Stimulated activated naive CD8-positive, alpha-beta T cell treated with anti-CD3 and anti-CD28 coated beads, Interleukin-15, amount 100 ng/mL, for 72 hours (primary cell): ENCODE results near the gene SRRM2.

ENCODE experiments used
- ATAC-seq: fragments of 150-1000 bp; cut with Tn5 transposase; 2 replicates; pipeline ENCODE4 v1.10.0; 2021; ENCODE audit warnings: mild to moderate bottlenecking, moderate library complexity
- DNase-seq, 2 donors: peaks; one replicate each; pipeline ENCODE4 v3.0.0; 2021 to 2022
- H3K27ac Mint-ChIP-seq, 2 donors: one replicate each; pipeline ENCODE4 v1.8.0; 2022; ENCODE audit warnings: mild to moderate bottlenecking in 2 of 2, mixed read lengths in 2 of 2, moderate library complexity in 2 of 2
- H3K27me3 Mint-ChIP-seq: one replicate; pipeline ENCODE4 v1.8.0; 2022; ENCODE audit warnings: mixed read lengths
- H3K4me1 Mint-ChIP-seq: one replicate; pipeline ENCODE4 v1.8.0; 2022; ENCODE audit warnings: mild to moderate bottlenecking, mixed read lengths
- H3K4me3 Mint-ChIP-seq, 2 donors: one replicate each; pipeline ENCODE4 v1.8.0; 2022; ENCODE audit warnings: mild to moderate bottlenecking in 2 of 2, mixed read lengths in 2 of 2, moderate library complexity in 1 of 2
- H3K9me3 Mint-ChIP-seq, 2 donors: one replicate each; pipeline ENCODE4 v1.8.0; 2022; ENCODE audit warnings: mixed read lengths in 2 of 2

Gene SRRM2

DNA sequence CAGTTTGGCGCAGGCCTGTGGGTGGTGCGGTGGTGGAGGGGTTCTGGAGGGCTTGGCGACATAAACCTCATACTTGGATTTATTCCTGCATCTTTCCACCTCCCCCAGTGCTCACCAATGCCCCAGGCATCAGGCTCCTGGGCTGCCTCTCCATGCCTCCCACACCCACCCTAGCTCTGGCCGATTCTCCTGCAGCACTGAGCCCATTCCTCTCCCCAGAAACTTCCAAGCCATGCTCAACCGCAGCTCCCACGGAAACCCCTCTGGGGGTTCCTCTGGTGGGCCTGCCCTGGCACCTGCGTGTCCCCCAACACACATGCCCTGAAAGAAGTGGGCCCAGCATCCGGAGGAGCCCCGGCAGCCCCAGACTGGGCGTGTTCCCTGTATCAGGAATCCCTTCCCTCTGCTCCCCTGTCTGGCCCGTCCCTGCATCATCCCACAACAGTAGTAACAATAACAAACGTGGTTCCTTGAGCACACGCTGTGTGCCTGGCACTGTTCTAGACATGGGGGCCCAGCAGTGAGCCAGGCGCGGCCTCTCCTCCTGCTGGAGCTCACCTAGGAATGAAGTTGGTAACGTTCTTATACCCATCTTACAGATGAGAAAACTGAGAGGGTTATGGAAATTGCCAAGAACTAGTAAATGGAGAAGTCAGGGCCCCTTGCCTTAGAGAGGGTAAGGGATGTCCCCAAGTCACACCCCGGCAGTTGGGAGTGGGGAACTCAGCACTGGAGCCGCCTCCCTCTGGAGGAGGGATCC is 66.9 kb downstream of the SRRM2 start:
- H3K27me3 Mint-ChIP-seq = no peaks in the 10 kb centered on the region
- H3K4me1 Mint-ChIP-seq = no peaks in the 10 kb centered on the region
- DNase-seq (no peak), ATAC-seq (no peak)
- no peaks in the 10 kb centered on the region for H3K9me3 Mint-ChIP-seq
- peak overlapping the region; percentile 46 to 78 for H3K27ac Mint-ChIP-seq
- H3K4me3 Mint-ChIP-seq = no peak overlapping the region

DNA sequence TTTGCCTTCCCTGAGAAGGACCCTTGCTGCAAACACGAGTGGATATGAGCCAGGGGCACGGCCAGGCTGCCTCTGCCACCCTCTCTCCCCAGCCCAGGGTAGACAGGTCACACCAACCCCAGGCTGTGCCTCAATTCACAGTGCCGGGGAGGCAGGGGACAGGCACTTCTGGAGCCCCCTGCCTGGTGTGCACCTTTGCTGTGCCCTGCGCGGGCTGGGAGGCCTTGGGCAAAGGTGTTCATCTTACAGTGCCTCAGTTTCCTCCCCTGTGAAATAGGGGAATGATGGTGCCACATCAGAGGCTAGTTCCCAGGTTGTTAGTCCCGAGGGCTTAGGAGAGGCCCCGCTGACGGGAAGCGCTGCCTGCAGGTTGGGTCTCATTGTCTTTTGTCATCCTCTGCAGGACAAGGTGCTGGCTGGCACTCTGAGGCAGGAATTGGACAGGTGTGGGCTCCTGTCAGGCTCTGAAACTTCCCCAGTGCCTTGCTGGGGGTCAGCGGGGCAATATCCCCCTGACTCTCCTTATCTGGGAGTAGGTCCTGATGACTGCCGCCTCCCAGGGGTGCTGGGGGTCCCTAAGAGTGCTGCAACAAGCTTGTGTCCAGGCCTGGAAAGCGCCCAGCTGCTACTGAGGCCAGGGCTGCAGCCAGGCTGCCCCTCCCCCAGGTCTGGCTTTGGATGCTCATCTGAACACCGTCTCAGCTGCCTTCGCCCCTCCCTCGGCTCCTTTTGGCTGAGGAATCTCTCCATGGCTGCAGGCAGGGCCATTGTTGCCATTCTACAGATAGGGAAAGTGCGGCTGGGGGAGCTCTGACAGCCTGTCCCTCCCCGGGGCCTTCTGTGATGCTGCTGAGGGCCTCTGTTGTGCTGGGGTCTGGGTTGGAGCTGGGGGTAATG is 67.7 kb downstream of the SRRM2 start:
- DNase-seq (no peak), ATAC-seq (no peak)
- no peaks in the 10 kb centered on the region for H3K9me3 Mint-ChIP-seq
- no peak overlapping the region for H3K4me3 Mint-ChIP-seq
- no peaks in the 10 kb centered on the region for H3K4me1 Mint-ChIP-seq
- no peaks in the 10 kb centered on the region for H3K27me3 Mint-ChIP-seq
- H3K27ac Mint-ChIP-seq = no peak overlapping the region
